IMR-90 (cell line): ENCODE results near the gene ACER1. TPM values are rescaled to one million over a fixed set of nuclear protein-coding genes. Genes with fewer than 3 reads are reported as not detected.
A peak's percentile ranks its signal among the peaks of the same experiment; 100 is the strongest.

Experiments
- ATAC-seq: fragments of 200-7000 bp; cut with Tn5 transposase; 2 replicates; pipeline ENCODE4 v1.9.1; 2020; ENCODE audit warnings: low read depth, mild to moderate bottlenecking, moderate library complexity
- BruUV-seq: library from RNA; stranded (reverse); fragments of 400-500 nt; replicated peaks from 2 replicates; lab custom pipeline; 2021; lab: Mats Ljungman, UMichigan
- CTCF ChIA-PET: fragments of 300-600 bp; formaldehyde crosslinking; extraction: SDS; loops from one replicate; lab custom pipeline; 2021; ENCODE audit warnings: antibody characterized with exemption; lab: Yijun Ruan, JAX
- POLR2A ChIA-PET: fragments of 300-600 bp; sonication (Branson Sonifier 250); formaldehyde crosslinking; loops from one replicate; lab custom pipeline; 2022; ENCODE audit warnings: antibody characterized with exemption; ENCODE audit not compliant: unreplicated experiment; lab: Charles Lee
- DNase-seq: peaks from one replicate; pipeline ENCODE4 v3.0.0; 2013
- H2AFZ ChIP-seq: replicated peaks from 2 replicates; pipeline ENCODE3; 2013; ENCODE audit warnings: low read length, mild to moderate bottlenecking; ENCODE audit not compliant: poor library complexity
- H2AK5ac ChIP-seq: 2 replicates; pipeline ENCODE4 v1.6.1; 2013; ENCODE audit warnings: low read depth, low read length, inconsistent platforms
- H2AK9ac ChIP-seq: replicated peaks from 2 replicates; pipeline ENCODE3; 2013; ENCODE audit warnings: mild to moderate bottlenecking, low read depth, low read length, moderate library complexity; ENCODE audit not compliant: poor library complexity
- H2BK120ac ChIP-seq: 2 replicates; pipeline ENCODE4 v1.6.1; 2013; ENCODE audit warnings: low read depth, low read length, inconsistent platforms
- H2BK15ac ChIP-seq: 3 replicates; pipeline ENCODE4 v1.6.1; 2013; ENCODE audit warnings: low read depth, low read length, inconsistent platforms
- H2BK20ac ChIP-seq: 2 replicates; pipeline ENCODE4 v1.6.1; 2013; ENCODE audit warnings: low read depth, mild to moderate bottlenecking, inconsistent platforms, low read length, moderate library complexity
- H2BK5ac ChIP-seq: 2 replicates; pipeline ENCODE4 v1.6.1; 2013; ENCODE audit warnings: mild to moderate bottlenecking, low read depth, low read length, inconsistent platforms; ENCODE audit not compliant: poor library complexity, severe bottlenecking
- H3K14ac ChIP-seq: replicated peaks from 2 replicates; pipeline ENCODE4 v1.6.1; 2013; ENCODE audit warnings: low read depth, low read length, inconsistent platforms
- H3K18ac ChIP-seq: 2 replicates; pipeline ENCODE4 v1.6.1; 2013; ENCODE audit warnings: low read depth, low read length, control low read depth
- H3K23ac ChIP-seq: 2 replicates; pipeline ENCODE4 v1.6.1; 2013; ENCODE audit warnings: low read depth, low read length, inconsistent platforms
- H3K27ac ChIP-seq: 2 replicates; pipeline ENCODE4 v1.5.1; 2013; ENCODE audit warnings: mild to moderate bottlenecking, control low read depth, low read length; ENCODE audit not compliant: insufficient read depth
- H3K27me3 ChIP-seq: 2 replicates; pipeline ENCODE4 v1.6.1; 2013; ENCODE audit warnings: low read length; ENCODE audit not compliant: control insufficient read depth, insufficient read depth
- H3K36me3 ChIP-seq: 2 replicates; pipeline ENCODE4 v1.6.1; 2013; ENCODE audit warnings: low read length, mixed read lengths; ENCODE audit not compliant: control insufficient read depth, insufficient read depth
- H3K4ac ChIP-seq: 2 replicates; pipeline ENCODE4 v1.6.1; 2013; ENCODE audit warnings: low read depth, low read length, inconsistent platforms
- H3K4me1 ChIP-seq: 2 replicates; pipeline ENCODE4 v1.6.1; 2013; ENCODE audit warnings: low read length, mixed read lengths; ENCODE audit not compliant: control insufficient read depth, insufficient read depth
- H3K4me2 ChIP-seq: 2 replicates; pipeline ENCODE4 v1.6.1; 2013; ENCODE audit warnings: low read depth, mild to moderate bottlenecking, control low read depth, low read length, moderate library complexity
- H3K4me3 ChIP-seq: 2 replicates; pipeline ENCODE4 v1.5.1; 2013; ENCODE audit warnings: low read depth, mild to moderate bottlenecking, control low read depth, low read length, moderate library complexity; ENCODE audit not compliant: insufficient read depth
- H3K56ac ChIP-seq: 2 replicates; pipeline ENCODE4 v1.6.1; 2013; ENCODE audit warnings: low read length, inconsistent platforms; ENCODE audit not compliant: insufficient read depth; ENCODE audit errors: extremely low read depth
- H3K79me1 ChIP-seq, 2 experiments: 2 replicates each; pipeline ENCODE4 v1.6.1; 2013; ENCODE audit warnings: low read length in 2 of 2, inconsistent platforms in 1 of 2, low read depth in 1 of 2
- H3K9ac ChIP-seq: 2 replicates; pipeline ENCODE4 v1.6.1; 2013; ENCODE audit warnings: low read depth, low read length, control low read depth
- H3K9me1 ChIP-seq: 2 replicates; pipeline ENCODE4 v1.6.1; 2013; ENCODE audit warnings: low read length, inconsistent platforms; ENCODE audit not compliant: insufficient read depth
- H3K9me3 ChIP-seq: 2 replicates; pipeline ENCODE4 v1.6.1; 2013; ENCODE audit warnings: low read length; ENCODE audit not compliant: control insufficient read depth, insufficient read depth
- H4K20me1 ChIP-seq: 2 replicates; pipeline ENCODE4 v1.6.1; 2013; ENCODE audit warnings: low read length, inconsistent platforms; ENCODE audit not compliant: insufficient read depth
- H4K5ac ChIP-seq: 2 replicates; pipeline ENCODE4 v1.6.1; 2013; ENCODE audit warnings: mild to moderate bottlenecking, low read depth, low read length, control low read depth
- H4K8ac ChIP-seq, 2 experiments: 2 replicates each; pipeline ENCODE4 v1.6.1; 2013; ENCODE audit warnings: low read depth in 2 of 2, low read length in 2 of 2, control low read depth in 1 of 2, inconsistent platforms in 1 of 2
- H4K91ac ChIP-seq: 2 replicates; pipeline ENCODE4 v1.6.1; 2013; ENCODE audit warnings: low read depth, low read length, inconsistent platforms; ENCODE audit not compliant: insufficient read depth
- BHLHE40 ChIP-seq: fragments of 150-350 bp; IDR thresholded peaks from 2 replicates; pipeline ENCODE4 v1.6.1; 2016; ENCODE audit warnings: mild to moderate bottlenecking, low read depth, low read length
- CEBPB ChIP-seq: IDR thresholded peaks from 2 replicates; pipeline ENCODE4 v1.6.1; 2012; ENCODE audit warnings: low read depth, low read length, improper control_type of control experiment
- CHD1 ChIP-seq: IDR thresholded peaks from 2 replicates; pipeline ENCODE4 v1.6.1; 2012; ENCODE audit warnings: low read depth, low read length, improper control_type of control experiment
- FOS ChIP-seq: fragments of 150-350 bp; IDR thresholded peaks from 2 replicates; pipeline ENCODE4 v1.6.1; 2016; ENCODE audit warnings: low read depth, low read length
- MAFK ChIP-seq: IDR thresholded peaks from 2 replicates; pipeline ENCODE4 v1.6.1; 2012; ENCODE audit warnings: low read depth, low read length, improper control_type of control experiment
- MAZ ChIP-seq: IDR thresholded peaks from 2 replicates; pipeline ENCODE4 v1.6.1; 2012; ENCODE audit warnings: low read depth, mild to moderate bottlenecking, low read length, improper control_type of control experiment, moderate library complexity, borderline replicate concordance
- NFE2L2 ChIP-seq: fragments of 150-350 bp; IDR thresholded peaks from 2 replicates; pipeline ENCODE4 v1.6.1; 2016; ENCODE audit warnings: low read depth, mild to moderate bottlenecking, low read length
- POLR2A ChIP-seq: IDR thresholded peaks from 2 replicates; pipeline ENCODE4 v1.6.1; 2012; ENCODE audit warnings: mild to moderate bottlenecking, low read depth, low read length
- RAD21 ChIP-seq: IDR thresholded peaks from 2 replicates; pipeline ENCODE4 v1.6.1; 2012; ENCODE audit warnings: low read length, improper control_type of control experiment
- RFX5 ChIP-seq: IDR thresholded peaks from 2 replicates; pipeline ENCODE4 v1.8.0; 2012; ENCODE audit warnings: low read depth, mild to moderate bottlenecking, low read length, moderate library complexity
- SMC3 ChIP-seq: fragments of 150-350 bp; IDR thresholded peaks from 2 replicates; pipeline ENCODE4 v1.6.1; 2016; ENCODE audit warnings: low read depth, mild to moderate bottlenecking, antibody characterized with exemption, low read length, moderate library complexity
- WGBS, 2 experiments: methylation state at CpG; one replicate each; pipeline versions ENCODE4 v1.1.5 to v1.1.7; 2013; ENCODE audit warnings: missing lambda C conversion rate in 2 of 2; ENCODE audit not compliant: insufficient read length in 1 of 2; ENCODE audit errors: extremely low coverage in 2 of 2; 5-methylcytosine and 5-hydroxymethylcytosine counted together
- dilution Hi-C: fragments of 300-500 bp; cut with HindIII; formaldehyde crosslinking; loops from one replicate; pipeline ENCODE4 v1.14.3; 2018; ENCODE audit warnings: low sequenced_read_pairs; ENCODE audit not compliant: unreplicated experiment
- in situ Hi-C: fragments of 300-500 bp; cut with MboI; formaldehyde crosslinking; loops from 3 replicates; pipeline ENCODE4 v1.14.3; 2019; ENCODE audit warnings: low sequenced_read_pairs, inconsistent platforms, mixed read lengths
- intact Hi-C: fragments of 100-400 bp; cut with micrococcal nuclease; formaldehyde crosslinking; loops from 2 replicates; pipeline ENCODE4 v1.10.0; 2022
- polyA plus RNA-seq, 3 experiments: library from polyadenylated mRNA; depleted of rRNA; stranded (reverse); fragments of >200 nt; gene quantifications; 2 replicates each; pipeline ENCODE4 v1.2.3, GENCODE V29; 2012; ENCODE audit warnings: low replicate concordance in 1 of 3
- total RNA-seq: library from RNA; depleted of rRNA; stranded (reverse); fragments of >200 nt; gene quantifications from 2 replicates; pipeline ENCODE4 v1.2.3, GENCODE V29; 2012
- TF ChIP-seq, protein P1 (sequence below): fragments of 150-350 bp; IDR thresholded peaks from 2 replicates; pipeline ENCODE4 v1.6.1; 2016; ENCODE audit warnings: low read depth, mild to moderate bottlenecking, low read length, moderate library complexity, borderline replicate concordance

ACER1 gene
- total and polyA plus RNA-seq, 2 of the 4 experiments (the other 2 are of a cell fraction): not detected

DNA sequence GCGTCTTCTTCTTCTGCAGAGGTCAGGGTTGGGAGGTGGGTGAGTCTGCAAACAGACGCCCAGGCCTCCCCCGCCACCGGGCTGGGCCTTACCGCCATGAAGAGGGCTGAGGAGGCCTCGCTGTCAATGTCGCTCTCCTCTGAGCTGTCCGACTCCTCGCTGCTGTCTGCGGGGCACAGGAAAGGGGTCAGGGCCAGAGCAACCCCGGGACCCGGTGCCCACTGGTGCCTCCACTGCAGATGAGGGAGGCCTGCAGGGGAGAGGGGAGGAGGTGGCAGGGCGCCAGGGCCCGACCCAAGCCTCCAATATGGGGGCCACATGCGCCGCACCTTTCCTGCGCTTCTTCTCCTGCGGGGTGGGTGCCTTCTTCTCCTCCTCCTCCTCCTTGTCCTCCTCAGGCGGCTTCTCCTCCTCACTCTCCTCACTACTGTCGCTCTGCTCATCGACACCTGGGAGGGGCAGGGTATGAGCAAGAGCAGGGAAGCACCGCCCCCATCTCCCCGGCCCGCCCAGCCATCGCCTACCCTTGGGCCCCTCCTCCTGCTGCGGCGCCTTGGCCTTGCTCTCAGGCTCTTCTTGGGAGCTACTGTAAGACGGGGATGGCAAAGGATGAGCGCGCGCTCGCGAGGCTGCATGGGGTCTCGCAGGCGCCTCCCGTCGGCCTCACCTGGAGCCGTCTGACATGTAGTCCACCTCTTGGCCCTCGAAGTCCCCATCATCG, 47.8 kb upstream of the ACER1 start:
- Histone ChIP-seq H4K5ac (no peak overlapping the region), H3K4ac (no peak overlapping the region), H2BK20ac (no peak overlapping the region), H3K9ac (no peak overlapping the region), H3K9me3 (peaks cover 7% of the 10 kb centered on the region; the same call in 1 of the 2 replicates), H2BK120ac (no peak overlapping the region), H3K36me3 (peaks cover 56% of the 10 kb centered on the region), H3K14ac (no peak overlapping the region), H4K20me1 (no peaks in the 10 kb centered on the region), H3K27me3 (no peaks in the 10 kb centered on the region), H2BK5ac (no peak overlapping the region), H3K9me1 (no peaks in the 10 kb centered on the region), H2AFZ (no peak overlapping the region), H3K27ac (no peak overlapping the region), H3K4me2 (no peak overlapping the region), H4K8ac (no peak overlapping the region), H3K79me1 (peaks cover 0 to 3% of the 10 kb centered on the region in 2 experiments; a peak in 2 of 4 replicates), H2AK5ac (no peak overlapping the region), H3K56ac (no peak overlapping the region), H3K4me1 (peaks cover 5% of the 10 kb centered on the region), H3K4me3 (no peak overlapping the region), H2BK15ac (no peak overlapping the region), H3K18ac (no peak overlapping the region), H4K91ac (no peak overlapping the region), H3K23ac (no peak overlapping the region), H2AK9ac (peak overlapping the region; percentile 37)
- DNase-seq (no peak), ATAC-seq (no peak)
- TF ChIP-seq RFX5: no peak
- no peak for TF ChIP-seq MAFK
- TF ChIP-seq POLR2A: no peak
- TF ChIP-seq CHD1: no peak
- no peak for TF ChIP-seq SMC3
- no peak for TF ChIP-seq MAZ
- TF ChIP-seq FOS: no peak
- TF ChIP-seq CEBPB: no peak
- TF ChIP-seq RAD21: no peak
- TF ChIP-seq, protein P1, sequence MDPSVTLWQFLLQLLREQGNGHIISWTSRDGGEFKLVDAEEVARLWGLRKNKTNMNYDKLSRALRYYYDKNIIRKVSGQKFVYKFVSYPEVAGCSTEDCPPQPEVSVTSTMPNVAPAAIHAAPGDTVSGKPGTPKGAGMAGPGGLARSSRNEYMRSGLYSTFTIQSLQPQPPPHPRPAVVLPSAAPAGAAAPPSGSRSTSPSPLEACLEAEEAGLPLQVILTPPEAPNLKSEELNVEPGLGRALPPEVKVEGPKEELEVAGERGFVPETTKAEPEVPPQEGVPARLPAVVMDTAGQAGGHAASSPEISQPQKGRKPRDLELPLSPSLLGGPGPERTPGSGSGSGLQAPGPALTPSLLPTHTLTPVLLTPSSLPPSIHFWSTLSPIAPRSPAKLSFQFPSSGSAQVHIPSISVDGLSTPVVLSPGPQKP: no peak
- TF ChIP-seq BHLHE40: no peak
- no peak for TF ChIP-seq NFE2L2
- POLR2A ChIA-PET: no interaction called here
- dilution Hi-C loops (no loop called here), in situ Hi-C loops (no loop called here), intact Hi-C loops (no loop called here)
- no TSS peak for BruUV-seq
- WGBS, 2 experiments: 95% methylated on average over 20 of the region's 40 CpGs; no CpG with 5 or more reads in 1 of the 2 experiments
- CTCF ChIA-PET: no interaction called here
